GM03348 (cell line): ENCODE data around the gene STARD7.
"Not testable (repeated sequence)": the region's sequence is repeated elsewhere in the genome, so short reads cannot be mapped to it uniquely, and the experiment has no call there.

Experiments used
- DNase-seq: peaks from one replicate; pipeline ENCODE4 v3.0.0; 2012; ENCODE audit warnings: low spot score

The STARD7 gene

DNA sequence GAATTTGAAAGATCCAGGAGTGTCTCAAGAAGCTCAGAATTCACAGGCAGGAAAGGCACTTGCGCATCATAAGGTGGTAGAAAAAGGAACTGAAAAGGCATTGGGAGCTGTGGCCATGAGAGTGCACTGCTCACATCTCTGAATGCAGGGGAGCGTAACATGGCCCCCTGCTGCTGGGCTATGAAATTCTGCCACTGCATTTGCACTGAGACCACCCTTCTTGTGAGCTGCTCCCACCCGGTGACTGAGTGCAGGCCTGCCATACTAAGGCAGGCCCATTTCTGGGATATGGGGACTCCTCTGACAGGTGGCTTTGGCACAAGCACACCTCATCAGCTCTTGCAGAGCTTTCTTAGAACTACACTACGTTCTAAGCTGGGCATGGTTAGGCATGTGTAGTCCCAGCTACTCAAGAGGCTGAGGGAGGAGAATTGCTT lies 25.3 kb upstream of the STARD7 start:
- no peak for DNase-seq

DNA sequence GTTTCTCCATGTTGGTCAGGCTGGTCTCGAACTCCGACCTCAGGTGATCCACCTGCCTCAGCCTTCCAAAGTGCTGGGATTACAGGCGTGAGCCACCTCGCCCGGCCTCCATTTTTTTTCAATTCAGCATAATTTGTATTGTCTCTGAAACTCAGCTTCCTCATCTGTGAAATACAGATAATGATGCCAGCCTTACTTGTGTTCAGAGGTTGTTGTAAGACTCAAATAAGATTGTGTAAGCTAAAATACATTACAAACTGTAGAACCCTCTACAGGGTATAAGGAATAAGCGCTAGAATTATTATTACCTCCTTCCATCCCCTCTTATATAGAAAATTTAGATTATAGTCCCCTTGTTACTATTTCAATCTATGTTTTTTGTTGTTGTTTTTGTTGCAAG lies 24.8 kb upstream of the STARD7 start:
- DNase-seq: no peak

DNA sequence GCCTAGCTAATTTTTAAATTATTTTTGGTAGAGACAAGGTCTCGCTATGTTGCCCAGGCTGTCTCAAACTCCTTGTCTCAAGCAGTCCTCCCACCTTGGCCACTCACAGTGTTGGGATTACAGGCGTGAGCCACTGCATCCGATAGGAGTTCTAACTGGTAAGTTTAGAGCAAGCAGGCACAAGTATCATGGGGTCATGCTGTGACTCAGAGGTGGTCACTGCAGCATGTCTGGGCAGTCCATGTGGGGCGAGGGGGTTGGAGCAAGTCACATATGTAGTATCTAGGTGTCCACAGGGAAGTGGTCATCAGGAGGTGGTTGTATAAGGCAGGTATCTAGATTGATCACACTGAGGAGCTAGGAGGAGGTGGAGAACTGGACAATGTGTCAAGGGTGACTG lies 22.7 kb upstream of the STARD7 start:
- no peak for DNase-seq

DNA sequence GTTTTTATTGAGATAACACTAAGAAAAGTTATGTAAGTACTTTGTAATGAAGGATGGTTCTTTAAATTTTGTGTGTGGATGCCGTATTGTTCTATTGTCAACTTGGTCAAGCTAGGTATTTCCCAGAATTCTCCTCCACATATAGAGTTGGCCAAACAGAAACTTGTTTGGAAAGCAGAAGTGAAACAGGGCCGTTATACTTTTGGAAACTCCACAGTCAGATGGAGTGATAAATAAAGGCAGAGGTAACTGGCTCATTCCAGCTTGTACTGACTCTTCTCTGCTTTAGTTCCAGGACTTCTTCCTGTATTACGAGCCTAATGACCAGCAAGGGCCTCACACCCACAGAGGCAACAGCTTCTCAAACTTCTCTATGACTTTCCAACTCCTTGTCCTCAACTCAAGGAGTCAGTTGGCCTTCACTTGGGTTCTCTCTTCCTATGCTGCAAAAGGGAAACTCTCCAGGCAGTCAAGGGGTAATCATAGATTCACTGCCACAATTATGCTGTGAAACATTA lies 16.4 kb upstream of the STARD7 start:
- DNase-seq: no peak

DNA sequence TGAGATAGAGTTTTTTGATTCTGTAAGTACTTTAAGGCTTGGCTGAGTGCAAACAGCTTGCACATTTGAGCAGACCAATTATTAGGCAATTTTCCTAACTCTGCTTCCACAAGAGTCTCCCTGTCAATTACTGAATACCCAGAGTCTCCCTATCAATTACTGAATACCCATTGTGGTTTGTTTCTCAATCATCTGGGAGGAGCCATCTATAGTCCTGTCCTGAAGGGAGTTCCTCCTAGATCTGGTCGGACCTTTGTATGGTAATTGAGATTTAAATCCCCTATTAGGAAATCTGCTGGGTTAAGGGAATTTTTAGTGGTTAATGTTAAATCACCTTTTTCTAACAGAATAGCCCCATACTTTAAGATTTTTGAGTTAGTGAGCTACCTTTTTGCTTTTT lies 12.5 kb upstream of the STARD7 start:
- DNase-seq: not testable (repeated sequence)

DNA sequence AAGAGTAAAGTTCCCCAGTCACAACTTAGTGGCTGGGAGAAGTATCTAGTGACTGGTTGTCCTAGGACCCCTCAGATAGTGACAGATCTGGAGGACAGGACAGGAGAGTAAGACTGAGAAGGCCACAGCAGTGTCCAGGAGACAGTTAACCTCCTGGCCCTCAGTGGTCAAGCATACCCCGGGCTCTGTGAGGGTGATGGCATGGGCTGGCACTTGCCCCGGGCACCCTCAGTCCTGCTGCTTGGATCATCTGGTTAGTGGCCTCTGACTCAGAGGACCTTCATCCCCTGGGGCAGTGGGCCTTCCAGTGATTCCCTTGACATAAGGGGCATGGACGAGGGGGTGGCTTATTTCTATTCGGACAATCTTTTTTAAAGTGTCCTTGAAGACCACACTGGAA lies 11.3 kb upstream of the STARD7 start:
- not testable (repeated sequence) for DNase-seq

DNA sequence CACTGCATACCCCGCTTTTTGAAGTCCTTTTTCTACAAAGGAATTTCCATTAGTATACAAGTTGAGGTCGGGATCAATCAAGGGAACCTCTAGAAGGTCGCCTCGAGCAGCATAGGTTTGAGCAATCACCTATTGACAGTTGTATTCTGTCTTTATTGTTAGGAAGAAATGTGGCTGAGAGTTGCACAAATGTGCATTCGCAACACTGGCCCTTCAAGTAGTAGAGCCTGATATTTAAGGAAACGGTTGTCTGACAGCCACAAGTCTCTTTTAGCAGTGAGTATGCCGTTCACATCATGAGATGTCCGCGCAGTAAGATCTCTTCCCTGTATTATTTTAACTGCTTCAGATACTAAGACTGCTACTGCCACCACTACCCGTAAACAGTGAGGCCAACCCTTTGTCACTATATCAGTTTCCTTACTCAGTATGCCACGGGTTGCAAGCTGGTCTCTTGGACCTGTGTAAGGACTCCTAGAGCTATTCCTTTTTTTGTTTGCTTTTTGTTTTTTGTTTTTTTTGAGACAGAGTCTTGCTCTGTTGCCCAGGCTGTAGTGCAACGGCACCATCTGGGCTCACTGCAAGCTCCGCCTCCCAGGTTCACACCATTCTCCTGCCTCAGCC lies 10.0 kb upstream of the STARD7 start:
- no peak for DNase-seq

DNA sequence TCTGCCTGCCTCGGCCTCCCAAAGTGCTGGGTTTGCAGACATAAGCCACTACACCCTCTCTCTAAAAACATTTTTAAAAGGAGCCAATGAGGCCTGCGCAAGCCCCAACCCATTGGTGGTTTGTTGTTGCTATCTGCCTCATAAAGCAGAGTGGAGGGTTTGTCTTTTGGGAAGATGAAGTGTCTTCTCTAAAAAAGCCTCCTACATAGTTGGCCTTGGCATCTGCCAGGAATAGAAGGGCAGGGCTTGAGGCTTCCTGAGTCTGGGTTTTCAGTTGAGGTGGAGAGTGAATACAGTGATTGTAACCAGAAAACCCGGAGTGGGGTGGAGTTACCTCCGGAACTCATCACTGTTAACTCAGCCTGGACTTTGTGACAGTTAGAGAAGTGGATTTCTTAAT lies 5.9 kb upstream of the STARD7 start:
- no peak for DNase-seq

DNA sequence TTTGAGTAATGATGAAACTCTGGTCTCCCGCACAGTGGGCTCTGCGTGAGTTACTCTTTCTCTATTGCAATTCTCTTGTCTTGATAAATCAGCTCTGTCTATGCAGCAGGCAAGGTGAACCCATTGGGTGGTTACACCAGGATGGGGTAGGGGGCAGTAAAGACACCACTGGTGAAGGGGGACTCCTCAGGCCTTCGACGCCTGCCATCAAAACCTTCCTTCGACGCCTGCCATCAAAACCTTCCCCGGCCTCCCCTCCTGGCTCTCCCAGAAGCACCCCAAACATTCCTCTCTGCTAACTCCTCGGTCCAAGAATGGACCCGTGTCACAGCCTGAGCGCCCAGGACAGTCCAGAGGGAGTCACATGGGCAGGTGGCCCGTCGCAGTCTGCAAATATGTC lies 4.8 kb upstream of the STARD7 start:
- no peak for DNase-seq

DNA sequence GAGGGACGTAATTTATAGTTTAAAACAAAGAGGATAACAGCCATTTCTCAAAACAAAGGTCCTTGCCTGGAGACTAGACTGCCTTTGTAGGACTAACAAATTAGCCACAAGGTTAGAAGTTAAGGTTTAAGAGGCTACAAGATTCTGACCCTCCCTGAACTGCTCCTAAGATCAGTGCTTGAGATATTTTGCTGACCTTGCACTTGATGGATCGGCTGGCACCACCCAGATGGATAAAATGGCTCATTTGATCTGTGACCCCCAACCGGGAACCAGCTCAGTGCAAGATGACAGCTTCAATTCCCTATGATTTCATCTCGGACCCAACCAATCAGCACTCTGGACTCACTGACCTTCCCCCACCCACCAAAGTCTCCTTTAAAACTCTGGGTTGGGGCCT lies 3.7 kb upstream of the STARD7 start:
- DNase-seq: no peak

DNA sequence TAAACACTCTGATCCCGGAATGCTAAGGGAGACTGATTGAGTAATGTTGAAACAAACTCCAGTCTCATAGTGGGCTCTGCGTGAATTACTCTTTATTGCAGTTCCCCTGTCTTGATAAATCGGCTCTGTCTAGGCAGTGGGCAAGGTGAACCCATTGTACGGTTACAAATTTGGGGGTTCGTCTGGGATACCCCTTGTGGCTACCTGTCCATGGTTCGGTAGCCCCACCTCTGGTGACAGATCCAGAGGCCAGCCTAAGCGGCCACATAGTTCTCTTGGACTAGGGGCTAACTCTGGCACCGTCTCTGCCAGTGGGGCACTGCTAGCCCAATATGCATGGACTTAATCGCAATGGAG lies 1.1 kb upstream of the STARD7 start:
- DNase-seq: no peak

DNA sequence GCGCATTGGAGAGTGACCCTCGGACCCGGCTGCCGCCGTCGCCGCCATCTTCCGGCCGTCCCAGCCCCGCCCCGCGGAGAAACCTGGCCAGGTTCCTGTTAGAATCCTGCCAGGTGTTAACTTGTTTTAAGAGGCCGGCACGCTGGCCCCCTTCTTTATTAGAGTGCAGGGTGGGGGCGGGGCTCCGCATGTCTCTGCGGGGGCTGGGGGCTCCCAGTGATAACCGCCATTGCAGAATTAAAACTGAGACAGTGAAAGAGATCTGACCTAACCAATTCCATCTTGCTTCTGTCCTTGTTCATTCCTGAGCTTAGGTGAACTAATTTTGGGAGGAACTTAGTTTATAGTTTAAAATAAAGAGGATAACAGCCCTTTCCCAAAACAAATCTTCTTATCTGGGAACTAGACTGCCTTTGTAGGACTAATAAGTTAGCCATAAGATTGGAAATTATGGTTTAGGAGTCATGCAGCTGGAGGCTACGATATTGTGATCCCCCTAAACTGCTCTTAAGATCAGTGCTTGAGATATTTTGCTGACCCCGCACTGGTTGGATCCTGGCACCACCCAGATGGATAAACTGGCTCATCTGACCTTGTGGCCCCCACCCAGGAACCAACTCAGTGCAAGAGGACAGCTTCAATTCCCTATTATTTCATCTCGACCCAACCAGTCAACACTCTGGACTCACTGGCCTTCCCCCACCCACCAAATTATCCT lies 543 bp upstream of the STARD7 start:
- no peak for DNase-seq

DNA sequence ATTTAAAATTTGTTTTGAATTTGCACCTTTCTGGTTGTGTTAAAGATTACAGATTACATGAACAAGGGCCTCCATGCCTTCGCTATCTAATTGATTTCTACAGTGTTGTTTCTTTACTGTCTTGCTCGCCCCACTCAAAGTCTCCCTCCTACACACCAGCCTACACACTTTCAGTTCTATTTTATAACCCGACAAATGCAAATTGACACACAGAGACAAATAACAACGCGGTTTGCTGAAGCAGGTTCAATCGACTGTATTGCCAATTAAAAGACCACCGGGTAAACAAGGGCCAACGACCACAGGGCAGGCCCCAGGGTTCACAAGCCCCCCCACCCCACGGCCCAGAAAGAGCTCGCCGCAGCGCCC lies 869 bp downstream of the STARD7 start:
- DNase-seq: no peak

DNA sequence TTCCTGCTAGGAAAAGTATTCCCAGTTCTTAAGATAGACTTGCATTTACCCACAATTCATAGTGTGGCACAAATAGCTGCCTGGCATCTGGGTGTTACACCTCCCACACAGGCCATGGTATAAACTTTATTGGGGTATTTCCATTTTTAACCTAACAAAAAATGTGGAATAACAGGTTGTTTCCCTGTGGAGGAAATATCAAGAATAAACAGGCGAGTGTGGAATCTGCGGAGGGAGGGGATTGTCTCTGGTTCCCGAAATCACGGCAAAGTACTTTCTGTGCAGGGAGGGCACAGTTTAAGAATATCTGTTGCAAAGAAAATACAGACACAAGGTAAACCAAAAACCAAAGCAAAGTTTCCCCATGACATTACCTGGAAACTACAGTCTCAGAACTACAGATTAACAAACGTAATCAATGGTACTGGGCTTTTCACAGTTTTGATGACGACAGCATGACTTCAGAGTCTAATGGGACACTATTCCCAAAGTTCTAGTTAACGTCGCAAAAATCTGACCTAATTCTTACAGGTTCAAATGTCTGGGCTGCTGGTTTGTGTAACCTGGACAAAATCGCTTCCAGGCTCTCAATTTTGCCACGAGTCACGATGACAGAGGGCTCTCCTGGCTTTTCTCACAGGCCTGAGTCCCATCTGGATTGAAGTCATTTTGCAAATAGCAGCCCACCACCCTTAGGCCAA lies 1.4 kb downstream of the STARD7 start:
- no peak for DNase-seq

DNA sequence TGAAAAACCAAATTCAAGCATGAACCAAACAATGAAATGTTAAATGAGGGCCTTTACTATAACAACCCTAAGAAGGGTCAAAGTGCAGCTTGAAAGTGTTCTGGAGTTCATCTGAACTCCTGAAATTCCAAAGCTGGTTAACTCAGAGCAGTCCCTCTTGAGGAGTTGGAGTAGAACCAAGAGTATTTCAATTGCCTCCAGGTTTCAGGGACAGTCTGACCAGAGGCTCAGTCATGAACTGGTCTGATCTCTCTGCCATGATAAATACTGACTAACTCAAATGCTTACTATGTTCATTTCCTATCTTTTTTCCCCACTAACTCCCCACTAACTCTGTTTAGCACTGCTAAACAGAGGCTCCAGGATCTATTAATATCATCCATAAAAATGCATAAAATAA lies 2.7 kb downstream of the STARD7 start:
- DNase-seq: peak; percentile 59

DNA sequence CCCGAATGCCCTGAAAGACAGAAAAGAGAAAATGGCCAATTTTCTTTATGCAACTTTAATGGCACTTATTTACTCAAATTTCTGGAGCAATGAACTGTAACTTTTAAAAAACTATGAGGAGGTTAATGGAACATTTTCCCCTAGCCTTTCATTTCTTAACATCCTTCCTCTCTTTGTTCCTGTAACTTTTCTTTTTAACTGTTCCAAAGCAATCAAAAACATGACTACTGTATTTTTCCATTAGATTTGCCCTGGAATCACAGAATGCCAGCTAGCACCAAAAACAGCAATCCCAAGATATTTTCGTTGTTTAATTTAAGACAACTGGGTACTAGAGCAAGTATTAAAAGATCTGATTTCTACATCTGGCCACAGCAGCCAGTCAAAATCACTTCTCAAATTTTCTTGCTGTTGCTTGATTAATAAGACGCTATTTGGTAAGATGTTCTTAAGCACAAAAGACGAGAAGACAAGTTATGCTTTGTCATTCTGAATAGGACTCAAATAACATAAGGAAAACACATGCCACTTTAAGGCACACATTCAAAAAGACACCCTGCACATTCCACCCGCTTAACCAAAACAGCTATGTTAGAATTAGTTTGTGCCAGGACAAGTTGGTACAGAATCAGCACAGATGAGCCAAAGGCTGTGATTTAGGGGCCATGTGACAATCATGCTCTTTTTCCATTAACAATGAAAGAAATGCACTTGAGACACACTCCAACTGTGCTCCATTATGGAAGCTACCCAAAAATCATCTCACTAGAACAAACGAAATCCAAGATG lies 3.6 kb downstream of the STARD7 start:
- peak; percentile 42 for DNase-seq

DNA sequence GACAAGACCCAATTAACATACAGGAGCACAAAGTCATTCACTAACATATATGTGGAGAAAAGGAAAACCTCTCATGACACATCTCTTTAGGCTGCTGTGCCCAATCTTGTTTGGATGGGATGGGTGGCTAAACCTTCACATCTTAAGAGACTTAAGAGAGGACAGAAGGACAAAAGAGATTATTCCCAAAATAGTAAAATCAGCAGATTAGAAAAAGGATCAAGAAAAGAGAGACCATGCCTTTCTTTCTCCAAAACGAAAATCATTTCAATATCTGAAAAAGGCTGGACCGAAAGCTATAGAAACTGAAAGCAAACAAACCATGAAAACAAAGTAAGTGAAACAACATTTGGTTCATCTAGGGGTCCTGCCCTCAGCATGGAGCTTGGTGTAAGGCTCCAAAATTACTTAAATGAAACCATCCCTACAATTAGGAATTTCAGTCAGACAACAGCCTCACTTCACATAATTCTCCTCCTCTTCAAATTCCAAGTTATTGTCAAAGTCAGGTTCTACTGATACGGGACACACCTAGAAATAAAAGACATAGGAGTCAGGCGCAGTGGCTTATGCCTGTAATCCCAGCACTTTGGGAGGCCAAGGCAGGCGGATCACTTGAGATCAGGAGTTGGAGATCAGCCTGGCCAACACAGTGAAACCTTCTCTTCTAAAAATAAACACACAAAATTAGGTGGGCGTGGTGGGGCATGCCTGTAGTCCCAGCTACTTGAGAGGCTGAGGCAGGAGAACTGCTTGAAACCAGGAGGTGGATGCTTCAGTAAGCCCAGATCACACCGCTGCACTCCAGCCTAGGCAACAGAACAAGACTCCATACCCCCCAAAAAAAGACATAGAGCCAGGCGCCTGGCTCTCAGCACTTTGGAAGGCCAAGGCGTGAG lies 5.2 kb downstream of the STARD7 start:
- no peak for DNase-seq

DNA sequence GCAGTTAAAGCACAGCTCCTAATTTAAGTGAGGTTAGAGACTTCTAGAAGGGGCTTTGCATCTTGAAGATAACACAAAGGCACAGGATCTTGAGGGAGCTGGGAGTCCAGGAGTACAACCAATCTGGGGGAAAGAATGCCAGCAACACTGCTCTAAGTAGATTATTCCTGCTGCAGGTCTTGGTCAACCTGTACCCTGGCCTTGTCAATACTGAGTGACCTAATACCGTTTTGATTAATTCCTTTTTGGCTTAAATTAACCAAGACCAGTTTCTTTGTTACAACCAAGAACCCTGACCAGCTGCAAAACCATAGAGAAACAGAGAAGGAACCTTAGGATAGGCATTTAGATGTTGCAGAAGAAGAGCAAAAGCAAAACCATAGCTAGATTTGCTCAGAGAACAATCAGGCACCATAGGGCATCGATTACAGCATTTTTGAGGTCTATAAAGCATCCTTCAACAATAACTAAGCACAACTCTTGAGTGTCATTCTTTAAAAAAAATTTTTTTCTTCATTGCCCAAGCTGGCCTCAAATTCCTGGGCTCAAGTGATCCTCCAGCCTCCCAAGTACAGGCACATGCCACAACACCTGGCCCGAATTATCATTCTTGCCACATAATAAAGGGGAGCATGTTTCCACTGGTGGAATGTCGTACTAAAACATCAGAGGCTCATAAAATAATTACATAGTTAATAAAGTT lies 6.3 kb downstream of the STARD7 start:
- DNase-seq: peak; percentile 41

DNA sequence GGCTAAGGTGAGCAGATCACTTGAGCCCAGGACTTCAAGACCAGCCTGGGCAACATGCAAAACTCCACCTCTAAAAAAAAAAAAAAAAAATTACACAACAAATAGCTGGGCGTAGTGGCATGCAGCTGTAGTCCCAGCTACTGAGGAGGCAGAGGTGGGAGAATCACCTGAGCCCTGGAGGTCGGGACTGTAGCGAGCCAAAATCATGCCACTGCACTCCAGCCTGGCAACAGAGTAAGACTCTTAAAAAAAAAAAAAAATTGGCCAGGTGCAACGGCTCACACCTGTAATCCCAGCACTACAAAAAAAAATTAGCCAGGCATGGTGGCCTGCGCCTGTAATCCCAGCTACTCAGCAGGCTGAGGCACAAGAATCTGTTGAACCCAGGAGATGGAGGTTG lies 7.3 kb downstream of the STARD7 start:
- DNase-seq: no peak

DNA sequence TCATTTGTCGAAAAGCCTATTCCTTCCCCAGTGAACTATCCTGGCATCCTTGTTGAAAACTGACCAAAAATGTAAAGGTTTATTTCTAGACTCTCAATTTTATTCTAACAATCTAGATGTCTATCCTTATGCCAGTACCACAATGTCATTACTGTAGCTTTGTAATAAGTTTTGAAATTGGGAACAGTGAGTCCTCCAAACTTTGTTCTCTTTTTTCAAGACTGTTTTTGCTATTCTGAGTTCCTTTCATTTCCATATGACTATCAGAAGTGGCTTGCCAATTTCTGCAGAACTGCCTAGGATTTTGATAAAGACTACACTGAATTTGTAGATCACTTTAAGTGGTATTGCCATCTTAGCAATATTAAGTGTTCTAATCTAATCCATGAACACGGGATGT lies 9.7 kb downstream of the STARD7 start:
- no peak for DNase-seq
